ENCODE results near the gene DENND4B.
"Not testable (repeated sequence)": the region's sequence is repeated elsewhere in the genome, so short reads cannot be mapped to it uniquely, and the experiment has no call there.

Gene DENND4B

DNA sequence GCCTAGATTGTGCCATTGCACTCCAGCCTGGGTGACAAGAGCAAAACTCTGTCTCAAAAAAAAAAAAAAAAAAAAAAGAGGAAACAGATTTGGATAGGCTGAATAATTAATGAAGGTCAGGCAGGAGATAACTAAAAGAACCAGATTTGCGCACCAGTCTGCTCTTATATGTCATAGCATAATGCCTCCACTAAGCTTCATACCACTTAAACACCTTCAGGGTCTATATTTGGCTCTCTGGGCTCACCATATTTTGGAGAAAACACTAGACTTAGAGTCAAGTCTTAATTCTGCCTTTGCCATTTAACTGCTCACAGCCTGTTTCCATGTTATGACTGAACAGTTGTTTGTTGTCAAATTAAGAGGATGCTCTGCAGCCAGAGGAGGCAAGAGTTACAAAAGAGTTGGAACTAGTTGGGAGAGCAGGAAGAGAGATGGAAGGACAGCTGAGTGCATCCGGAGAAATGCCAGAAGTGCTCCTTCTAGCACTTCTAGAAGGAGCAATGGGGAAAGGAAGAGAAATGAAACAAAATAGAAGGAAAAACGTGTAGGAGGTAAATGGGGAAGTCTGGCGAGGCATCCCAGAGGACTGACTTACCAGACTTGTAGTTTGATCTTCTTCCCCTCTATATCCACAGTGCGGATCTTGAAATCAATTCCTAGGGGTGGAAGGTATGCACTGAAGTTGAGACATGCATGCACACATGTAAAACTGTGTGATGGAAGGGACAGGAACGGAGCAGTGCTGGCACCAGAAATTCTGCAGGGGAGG, 37.8 kb upstream of the DENND4B start:
- Histone ChIP-seq H3K27ac (ENCODE audit: insufficient read depth, low read length, poor library complexity, severe bottlenecking) (no peak overlapping the region), H3K4me1 (ENCODE audit: control insufficient read depth, insufficient read depth, low read length, poor library complexity, severe bottlenecking) (peaks cover 7% of the 10 kb centered on the region), H3K4me3 (ENCODE audit: insufficient read depth, low read depth, low read length, poor library complexity, severe bottlenecking) (no peak overlapping the region), H3K27me3 (replicated peaks; ENCODE audit: control insufficient read depth, insufficient read depth, low read length, poor library complexity, severe bottlenecking) (no peaks in the 10 kb centered on the region), H3K9me3 (ENCODE audit: control insufficient read depth, low read length) (no peaks in the 10 kb centered on the region), H3K36me3 (ENCODE audit: control insufficient read depth, insufficient read depth, low read length) (no peaks in the 10 kb centered on the region)
- no peak for DNase-seq

DNA sequence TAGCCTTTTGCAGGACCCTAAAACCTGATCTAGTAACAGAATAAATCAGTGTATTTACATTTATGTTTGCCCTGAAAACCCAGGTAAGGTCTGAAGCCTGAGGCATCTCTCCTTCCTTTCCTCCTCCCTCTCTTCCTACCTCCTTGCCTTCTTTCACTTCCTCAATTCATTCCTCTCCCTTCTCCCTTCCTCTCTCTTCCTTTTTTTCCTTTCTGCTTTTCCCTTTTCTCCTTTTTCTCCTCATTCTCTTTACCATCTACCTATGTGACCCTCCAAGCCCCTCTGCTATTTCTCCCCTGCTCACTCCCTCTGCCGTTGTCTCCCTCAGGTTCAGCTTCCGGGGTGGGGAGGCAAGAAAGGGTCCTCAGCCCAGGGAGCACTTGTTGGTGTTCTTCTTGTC, 35.2 kb upstream of the DENND4B start:
- DNase-seq; H3K27ac ChIP-seq (ENCODE audit: insufficient read depth, low read length, poor library complexity, severe bottlenecking); H3K9me3 ChIP-seq (ENCODE audit: control insufficient read depth, low read length); H3K4me3 ChIP-seq (ENCODE audit: insufficient read depth, low read depth, low read length, poor library complexity, severe bottlenecking); H3K27me3 ChIP-seq (replicated peaks; ENCODE audit: control insufficient read depth, insufficient read depth, low read length, poor library complexity, severe bottlenecking); H3K36me3 ChIP-seq (ENCODE audit: control insufficient read depth, insufficient read depth, low read length): not testable (repeated sequence)
- peaks cover 10% of the 10 kb centered on the region for H3K4me1 ChIP-seq (ENCODE audit: control insufficient read depth, insufficient read depth, low read length, poor library complexity, severe bottlenecking)

DNA sequence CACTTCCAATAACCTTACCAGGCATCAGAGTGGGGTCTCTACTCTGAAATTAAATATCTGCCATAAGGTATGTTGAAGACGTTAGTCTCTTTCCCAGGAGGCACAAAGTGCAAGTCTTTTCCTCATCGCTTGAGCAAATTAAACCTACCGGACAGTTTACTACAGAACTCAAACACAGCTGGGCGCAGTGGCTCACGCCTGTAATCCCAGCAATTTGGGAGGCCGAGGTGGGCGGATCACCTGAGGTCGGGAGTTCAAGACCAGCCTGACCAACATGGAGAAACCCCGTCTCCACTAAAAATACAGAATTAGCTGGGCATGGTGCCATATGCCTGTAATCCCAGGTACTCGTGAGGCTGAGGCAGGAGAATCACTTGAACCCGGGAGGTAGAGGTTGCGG, 32.6 kb upstream of the DENND4B start:
- DNase-seq: not testable (repeated sequence)

DNA sequence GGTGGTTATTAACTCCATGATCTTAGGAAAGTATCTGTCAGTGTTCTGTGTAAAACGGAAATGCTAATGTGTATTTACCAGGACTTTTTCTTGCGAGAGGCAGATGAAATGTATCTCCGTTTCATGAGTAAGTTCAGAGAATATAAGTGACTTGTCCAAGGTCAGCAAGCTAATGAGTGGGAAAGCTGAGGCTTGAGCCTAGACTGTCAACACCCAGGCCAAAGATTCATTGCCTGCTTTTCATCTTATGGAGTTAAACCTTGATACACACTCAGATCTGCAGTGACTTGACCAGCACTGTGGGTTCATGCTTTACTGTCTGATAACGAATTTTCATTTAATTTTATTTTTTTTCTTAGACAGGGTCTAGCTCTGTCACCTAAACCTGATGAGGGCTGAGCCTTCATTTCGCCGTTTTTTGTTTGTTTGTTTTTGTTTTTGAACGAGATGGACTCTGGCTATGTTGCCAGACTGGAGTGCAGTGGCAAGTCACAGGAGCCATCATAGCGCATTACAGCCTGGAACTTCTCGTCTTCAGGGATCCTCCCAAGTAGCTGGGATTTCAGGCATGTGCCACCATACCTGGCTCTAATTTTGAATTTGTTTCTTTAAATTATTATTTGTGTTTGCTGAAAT, 31.9 kb upstream of the DENND4B start:
- no peak for DNase-seq
- peaks cover 16% of the 10 kb centered on the region for H3K4me1 ChIP-seq (ENCODE audit: control insufficient read depth, insufficient read depth, low read length, poor library complexity, severe bottlenecking)
- H3K9me3 ChIP-seq (ENCODE audit: control insufficient read depth, low read length): no peaks in the 10 kb centered on the region
- peak overlapping the region; percentile 93 for H3K4me3 ChIP-seq (ENCODE audit: insufficient read depth, low read depth, low read length, poor library complexity, severe bottlenecking)
- no peaks in the 10 kb centered on the region for H3K27me3 ChIP-seq (replicated peaks; ENCODE audit: control insufficient read depth, insufficient read depth, low read length, poor library complexity, severe bottlenecking)
- peak overlapping the region; percentile 91 for H3K27ac ChIP-seq (ENCODE audit: insufficient read depth, low read length, poor library complexity, severe bottlenecking)
- peaks cover 24% of the 10 kb centered on the region for H3K36me3 ChIP-seq (ENCODE audit: control insufficient read depth, insufficient read depth, low read length)

More for the DNA sequence above, 32.6 kb upstream of the DENND4B start:
- H3K36me3 ChIP-seq (ENCODE audit: control insufficient read depth, insufficient read depth, low read length): peaks cover 17% of the 10 kb centered on the region
- H3K9me3 ChIP-seq (ENCODE audit: control insufficient read depth, low read length); H3K27ac ChIP-seq (ENCODE audit: insufficient read depth, low read length, poor library complexity, severe bottlenecking); H3K4me3 ChIP-seq (ENCODE audit: insufficient read depth, low read depth, low read length, poor library complexity, severe bottlenecking); H3K27me3 ChIP-seq (replicated peaks; ENCODE audit: control insufficient read depth, insufficient read depth, low read length, poor library complexity, severe bottlenecking): not testable (repeated sequence)
- H3K4me1 ChIP-seq (ENCODE audit: control insufficient read depth, insufficient read depth, low read length, poor library complexity, severe bottlenecking): peaks cover 16% of the 10 kb centered on the region

DNA sequence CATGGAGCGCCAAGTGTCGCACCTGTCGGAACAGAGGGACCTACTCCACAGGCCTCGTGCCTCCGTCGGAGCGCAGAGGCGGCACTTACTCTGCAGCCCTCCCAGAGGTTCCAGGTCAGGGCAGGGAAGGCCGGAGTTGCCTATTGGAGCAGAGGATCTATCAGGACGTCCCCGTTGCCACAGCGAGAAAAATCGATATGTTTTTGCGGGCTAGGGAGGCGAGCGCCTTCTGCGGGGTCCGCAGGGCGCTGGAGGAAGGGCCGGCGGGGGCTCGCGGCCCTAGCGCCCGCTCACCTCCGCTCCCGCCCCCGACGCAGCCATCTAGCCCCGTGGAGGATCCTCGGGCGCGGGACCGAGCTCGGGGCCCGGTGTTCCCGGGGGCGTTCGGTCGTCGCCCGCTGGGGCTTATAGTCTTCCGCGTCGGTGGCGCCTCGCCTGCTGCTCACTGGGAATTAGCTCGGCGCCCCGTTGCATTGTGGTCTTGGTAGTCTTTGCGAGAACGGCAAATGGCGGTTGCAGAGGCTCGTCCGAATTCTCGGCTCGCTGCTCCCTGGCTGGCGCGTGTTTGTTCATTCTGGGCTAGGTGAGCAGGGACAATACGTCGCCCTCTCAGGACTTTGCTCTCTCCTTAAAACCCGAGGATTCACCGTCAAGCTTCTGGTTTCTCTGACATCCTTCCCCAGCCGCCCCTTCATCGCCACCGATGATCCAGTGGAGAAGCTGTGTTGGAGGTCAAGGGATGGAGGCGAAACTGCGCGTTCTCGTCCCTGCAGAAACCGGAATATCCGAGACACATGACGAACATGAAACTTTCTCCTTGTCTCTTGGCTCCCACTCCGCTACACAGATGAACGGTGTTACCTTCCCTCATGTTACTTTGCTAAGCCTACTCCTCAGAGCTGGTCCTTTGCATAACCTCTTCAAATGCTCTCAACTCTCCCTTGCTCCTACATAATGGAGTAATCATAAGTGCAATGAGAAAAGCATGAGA, 31.0 kb upstream of the DENND4B start, which contains the start of gene JTB:
JTB (minus strand) TSS at position 425 of the 991 bp plus-strand sequence; CDS start at position 3, 422 bp downstream.
- Histone ChIP-seq H3K27ac (ENCODE audit: insufficient read depth, low read length, poor library complexity, severe bottlenecking) (peak within 1 kb of the TSS; percentile 91), H3K4me3 (ENCODE audit: insufficient read depth, low read depth, low read length, poor library complexity, severe bottlenecking) (peak within 1 kb of the TSS; percentile 93), H3K9me3 (ENCODE audit: control insufficient read depth, low read length) (no peaks in the 10 kb centered on the region), H3K27me3 (replicated peaks; ENCODE audit: control insufficient read depth, insufficient read depth, low read length, poor library complexity, severe bottlenecking) (no peaks in the 10 kb centered on the region), H3K4me1 (ENCODE audit: control insufficient read depth, insufficient read depth, low read length, poor library complexity, severe bottlenecking) (peaks cover 16% of the 10 kb centered on the region), H3K36me3 (ENCODE audit: control insufficient read depth, insufficient read depth, low read length) (peaks cover 26% of the 10 kb centered on the region)
- peak; percentile 70 to 78 (median 71) for DNase-seq

DNA sequence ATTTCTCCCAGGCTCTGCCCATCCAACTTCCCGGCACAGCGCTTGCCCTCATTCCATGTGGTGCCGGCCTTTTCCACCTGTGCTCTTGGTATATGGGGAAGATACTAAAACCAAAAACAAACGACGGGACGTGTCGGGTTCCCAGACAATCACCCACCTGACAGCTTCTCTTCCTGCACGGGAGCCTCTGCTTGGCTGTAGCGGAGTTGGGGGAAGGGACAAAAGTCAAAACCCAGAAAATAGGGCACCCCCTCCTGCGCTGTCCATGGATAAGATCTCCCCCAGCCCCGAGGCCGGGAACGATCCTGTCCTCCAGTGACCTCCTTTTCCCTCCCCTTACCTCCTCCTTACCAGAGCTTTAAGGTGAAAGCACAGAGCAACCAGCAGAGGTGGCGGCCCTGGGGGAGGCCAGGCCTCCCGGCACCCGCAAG, 30.3 kb upstream of the DENND4B start:
- Histone ChIP-seq H3K9me3 (ENCODE audit: control insufficient read depth, low read length) (no peaks in the 10 kb centered on the region), H3K27me3 (replicated peaks; ENCODE audit: control insufficient read depth, insufficient read depth, low read length, poor library complexity, severe bottlenecking) (no peaks in the 10 kb centered on the region), H3K36me3 (ENCODE audit: control insufficient read depth, insufficient read depth, low read length) (peaks cover 26% of the 10 kb centered on the region), H3K27ac (ENCODE audit: insufficient read depth, low read length, poor library complexity, severe bottlenecking) (peak overlapping the region; percentile 91), H3K4me1 (ENCODE audit: control insufficient read depth, insufficient read depth, low read length, poor library complexity, severe bottlenecking) (peaks cover 18% of the 10 kb centered on the region), H3K4me3 (ENCODE audit: insufficient read depth, low read depth, low read length, poor library complexity, severe bottlenecking) (peak overlapping the region; percentile 93)
- no peak for DNase-seq

DNA sequence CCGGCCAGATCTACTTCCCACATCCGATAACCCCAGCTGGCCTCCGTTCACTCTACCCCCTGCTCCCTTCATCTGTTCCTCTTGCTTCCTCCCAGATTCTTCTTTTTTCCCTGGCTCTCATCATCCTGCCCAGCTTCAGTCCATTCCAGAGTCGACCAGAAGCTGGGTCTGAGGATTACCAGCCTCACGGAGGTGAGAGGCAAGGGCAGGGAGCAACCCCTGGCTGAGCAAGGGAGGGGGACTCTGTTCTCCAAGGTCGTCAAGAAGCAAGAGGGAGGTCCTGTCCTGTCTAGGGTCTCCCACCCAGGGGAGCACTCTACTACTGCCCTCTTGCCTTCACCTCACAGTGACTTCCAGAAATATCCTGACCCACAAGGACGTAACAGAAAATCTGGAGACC, 27.0 kb upstream of the DENND4B start:
- no peak overlapping the region for H3K27ac ChIP-seq (ENCODE audit: insufficient read depth, low read length, poor library complexity, severe bottlenecking)
- H3K27me3 ChIP-seq (replicated peaks; ENCODE audit: control insufficient read depth, insufficient read depth, low read length, poor library complexity, severe bottlenecking): no peaks in the 10 kb centered on the region
- peaks cover 26% of the 10 kb centered on the region for H3K36me3 ChIP-seq (ENCODE audit: control insufficient read depth, insufficient read depth, low read length)
- no peaks in the 10 kb centered on the region for H3K9me3 ChIP-seq (ENCODE audit: control insufficient read depth, low read length)
- H3K4me1 ChIP-seq (ENCODE audit: control insufficient read depth, insufficient read depth, low read length, poor library complexity, severe bottlenecking): peaks cover 18% of the 10 kb centered on the region
- DNase-seq: no peak
- no peak overlapping the region for H3K4me3 ChIP-seq (ENCODE audit: insufficient read depth, low read depth, low read length, poor library complexity, severe bottlenecking)

DNA sequence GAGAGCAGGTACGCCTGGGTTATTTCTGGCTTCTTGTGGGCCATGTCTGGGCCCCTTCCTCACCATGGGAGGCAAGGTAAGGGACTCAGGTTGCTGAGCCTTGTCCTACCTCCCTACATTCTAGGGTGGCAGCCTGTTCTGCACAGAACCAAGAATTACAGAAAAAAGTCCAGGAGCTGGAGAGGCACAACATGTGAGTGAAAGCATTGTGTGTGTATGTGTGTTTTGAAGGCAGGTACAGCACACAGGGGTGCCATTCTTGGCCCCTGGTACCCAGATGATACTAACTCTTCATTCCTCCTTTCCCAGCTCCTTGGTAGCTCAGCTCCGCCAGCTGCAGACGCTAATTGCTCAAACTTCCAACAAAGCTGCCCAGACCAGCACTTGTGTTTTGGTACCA, 26.6 kb upstream of the DENND4B start:
- H3K4me3 ChIP-seq (ENCODE audit: insufficient read depth, low read depth, low read length, poor library complexity, severe bottlenecking): no peak overlapping the region

DNA sequence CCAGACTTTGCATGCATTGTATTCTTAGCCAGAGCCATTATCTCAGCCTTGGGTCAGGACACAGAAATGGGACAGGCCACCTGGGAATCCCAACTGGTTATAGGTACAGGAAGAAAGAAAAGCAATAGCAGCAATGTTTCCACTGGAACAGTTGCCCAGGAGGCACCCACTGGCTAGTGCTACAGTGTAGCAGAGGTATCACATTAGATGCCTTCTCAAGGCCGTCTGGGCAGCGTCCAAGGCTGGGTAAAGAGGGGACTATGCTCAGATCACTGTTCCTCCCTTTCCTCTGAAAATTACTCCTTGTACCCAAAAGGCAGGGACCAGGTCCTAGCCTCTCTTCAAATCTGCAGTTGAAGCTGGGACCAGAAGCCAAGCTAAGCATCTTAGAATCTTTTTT, 23.8 kb upstream of the DENND4B start:
- peaks cover 19% of the 10 kb centered on the region for H3K36me3 ChIP-seq (ENCODE audit: control insufficient read depth, insufficient read depth, low read length)
- no peaks in the 10 kb centered on the region for H3K27me3 ChIP-seq (replicated peaks; ENCODE audit: control insufficient read depth, insufficient read depth, low read length, poor library complexity, severe bottlenecking)
- no peaks in the 10 kb centered on the region for H3K9me3 ChIP-seq (ENCODE audit: control insufficient read depth, low read length)
- H3K4me1 ChIP-seq (ENCODE audit: control insufficient read depth, insufficient read depth, low read length, poor library complexity, severe bottlenecking): peaks cover 17% of the 10 kb centered on the region
- no peak for DNase-seq
- H3K4me3 ChIP-seq (ENCODE audit: insufficient read depth, low read depth, low read length, poor library complexity, severe bottlenecking): no peak overlapping the region
- H3K27ac ChIP-seq (ENCODE audit: insufficient read depth, low read length, poor library complexity, severe bottlenecking): no peak overlapping the region

More for the DNA sequence above, 26.6 kb upstream of the DENND4B start:
- no peak for DNase-seq
- Histone ChIP-seq H3K4me1 (ENCODE audit: control insufficient read depth, insufficient read depth, low read length, poor library complexity, severe bottlenecking) (peaks cover 18% of the 10 kb centered on the region), H3K9me3 (ENCODE audit: control insufficient read depth, low read length) (no peaks in the 10 kb centered on the region), H3K27ac (ENCODE audit: insufficient read depth, low read length, poor library complexity, severe bottlenecking) (no peak overlapping the region), H3K36me3 (ENCODE audit: control insufficient read depth, insufficient read depth, low read length) (peaks cover 26% of the 10 kb centered on the region), H3K27me3 (replicated peaks; ENCODE audit: control insufficient read depth, insufficient read depth, low read length, poor library complexity, severe bottlenecking) (no peaks in the 10 kb centered on the region)
